ENCODE data around the gene ALPL. TPM values are rescaled to one million over a fixed set of nuclear protein-coding genes. Genes with fewer than 3 reads are reported as not detected.
"Not testable (repeated sequence)": the region's sequence is repeated elsewhere in the genome, so short reads cannot be mapped to it uniquely, and the experiment has no call there.

ALPL gene
- total and polyA plus RNA-seq, 2 of the 4 experiments (the other 2 are of a cell fraction), result 0.54 to 2.2 TPM

GRCh38 chr1:21483881-21484280, 25.3 kb upstream of the ALPL start:
- dilution Hi-C loops (cut with HindIII; ENCODE audit: low sequenced_read_pairs, unreplicated experiment), result not testable (repeated sequence)

More at GRCh38 chr1:21483881-21484280, 25.3 kb upstream of the ALPL start:
- H4K20me1 ChIP-seq (ENCODE audit: insufficient read depth, low read length); H2BK5ac ChIP-seq (ENCODE audit: low read depth, low read length, poor library complexity, severe bottlenecking); H3K36me3 ChIP-seq (ENCODE audit: control insufficient read depth, insufficient read depth, low read length); ATAC-seq (ENCODE audit: low read depth); H3K14ac ChIP-seq (replicated peaks; ENCODE audit: low read depth, low read length); H3K4me1 ChIP-seq (ENCODE audit: control insufficient read depth, insufficient read depth, low read length); in situ Hi-C loops (cut with MboI; ENCODE audit: low sequenced_read_pairs); H3K4me3 ChIP-seq (ENCODE audit: insufficient read depth, low read depth, low read length); H3K23ac ChIP-seq (ENCODE audit: low read depth, low read length); POLR2A ChIA-PET (ENCODE audit: unreplicated experiment); H2BK120ac ChIP-seq (ENCODE audit: low read depth, low read length); H3K4ac ChIP-seq (ENCODE audit: low read depth, low read length); H3K27ac ChIP-seq (ENCODE audit: insufficient read depth, low read length); H3K79me1 ChIP-seq (ENCODE audit: low read depth in 1 of 2, low read length in 2 of 2); H2AK9ac ChIP-seq (replicated peaks; ENCODE audit: low read depth, low read length, poor library complexity); H2BK15ac ChIP-seq (ENCODE audit: low read depth, low read length); intact Hi-C loops (cut with micrococcal nuclease); H3K9me3 ChIP-seq (ENCODE audit: control insufficient read depth, insufficient read depth, low read length); H3K56ac ChIP-seq (ENCODE audit: extremely low read depth, insufficient read depth, low read length); H3K27me3 ChIP-seq (ENCODE audit: control insufficient read depth, insufficient read depth, low read length); H3K9me1 ChIP-seq (ENCODE audit: insufficient read depth, low read length); H3K9ac ChIP-seq (ENCODE audit: low read depth, low read length); H2AK5ac ChIP-seq (ENCODE audit: low read depth, low read length); H2BK20ac ChIP-seq (ENCODE audit: low read depth, low read length); H4K5ac ChIP-seq (ENCODE audit: low read depth, low read length); BruUV-seq (replicated peaks); H3K4me2 ChIP-seq (ENCODE audit: low read depth, low read length); H4K91ac ChIP-seq (ENCODE audit: insufficient read depth, low read depth, low read length); CTCF ChIA-PET; H3K18ac ChIP-seq (ENCODE audit: low read depth, low read length); H2AFZ ChIP-seq (replicated peaks; ENCODE audit: low read length, poor library complexity); DNase-seq; H4K8ac ChIP-seq (ENCODE audit: low read depth in 2 of 2, low read length in 2 of 2): not testable (repeated sequence)
- WGBS, 2 experiments (ENCODE audit: extremely low coverage in 2 of 2, insufficient read length in 1 of 2), result no CpG with 5 or more reads among the region's 4 CpGs

Measured in IMR-90 (cell line).